HL-60 (cell line): ENCODE results near the gene ZBP1.

Source experiments
- DNase-seq, 2 experiments: peaks; one replicate each; pipeline ENCODE4 v3.0.0-alpha.2; 2010 to 2020; ENCODE audit warnings: low read depth in 1 of 2, low spot score in 1 of 2
- H3K27ac ChIP-seq: fragments of 250-450 bp; sonication (Bioruptor Pico); replicated peaks from 2 replicates; pipeline ENCODE4 v1.5.1; 2020; ENCODE audit warnings: mild to moderate bottlenecking, moderate library complexity
- H3K27me3 ChIP-seq: fragments of 250-450 bp; sonication (Bioruptor Pico); 2 replicates; pipeline ENCODE4 v1.5.1; 2021; ENCODE audit warnings: mild to moderate bottlenecking, moderate library complexity; ENCODE audit not compliant: insufficient read depth, poor library complexity, severe bottlenecking
- H3K4me3 ChIP-seq: replicated peaks from 2 replicates; pipeline ENCODE4 v1.5.1; 2011; ENCODE audit warnings: mild to moderate bottlenecking, control low read depth, low read length; ENCODE audit not compliant: insufficient read depth
- CTCF ChIP-seq: IDR thresholded peaks from one replicate; pipeline ENCODE4 v1.5.1; 2011; ENCODE audit warnings: low read length, control low read depth, inconsistent platforms; ENCODE audit not compliant: insufficient read depth
- GABPA ChIP-seq: IDR thresholded peaks from 2 replicates; pipeline ENCODE4 v1.6.1; 2012; ENCODE audit warnings: low read depth
- POLR2AphosphoS5 ChIP-seq: IDR thresholded peaks from 2 replicates; pipeline ENCODE4 v1.6.1; 2012; ENCODE audit warnings: low read depth
- REST ChIP-seq: IDR thresholded peaks from 2 replicates; pipeline ENCODE4 v1.6.1; 2012; ENCODE audit warnings: low read depth; ENCODE audit not compliant: insufficient replicate concordance
- SPI1 ChIP-seq: IDR thresholded peaks from 2 replicates; pipeline ENCODE4 v1.6.1; 2012; ENCODE audit warnings: low read depth, mild to moderate bottlenecking, borderline replicate concordance

The ZBP1 gene

GRCh38 chr20:57609086-57609841 is 11.0 kb downstream of the ZBP1 start:
- no peak overlapping the region for H3K27ac ChIP-seq
- H3K4me3 ChIP-seq = no peak overlapping the region
- peaks cover 8% of the 10 kb centered on the region for H3K27me3 ChIP-seq
- no peak for DNase-seq
- TF ChIP-seq GABPA (no peak), CTCF (no peak), REST (no peak), SPI1 (no peak), POLR2AphosphoS5 (no peak)

GRCh38 chr20:57608516-57608915 is 11.7 kb downstream of the ZBP1 start:
- peaks cover 8% of the 10 kb centered on the region for H3K27me3 ChIP-seq

GRCh38 chr20:57605878-57606277 is 14.3 kb downstream of the ZBP1 start:
- no peak for DNase-seq
- Histone ChIP-seq H3K27ac (no peak overlapping the region), H3K27me3 (peaks cover 8% of the 10 kb centered on the region), H3K4me3 (no peak overlapping the region)
- no peak for TF ChIP-seq GABPA
- no peak for TF ChIP-seq SPI1
- TF ChIP-seq POLR2AphosphoS5 = no peak
- TF ChIP-seq REST = no peak
- TF ChIP-seq CTCF = no peak

More at GRCh38 chr20:57608516-57608915, 11.7 kb downstream of the ZBP1 start:
- Histone ChIP-seq H3K4me3 (no peak overlapping the region), H3K27ac (no peak overlapping the region)
- DNase-seq = no peak
- TF ChIP-seq SPI1 = no peak

GRCh38 chr20:57605045-57605444 is 15.2 kb downstream of the ZBP1 start:
- no peak for DNase-seq
- Histone ChIP-seq H3K27ac (no peak overlapping the region), H3K27me3 (peaks cover 8% of the 10 kb centered on the region), H3K4me3 (no peak overlapping the region)
- TF ChIP-seq CTCF = no peak
- no peak for TF ChIP-seq REST
- TF ChIP-seq SPI1 = no peak
- TF ChIP-seq POLR2AphosphoS5 = no peak
- TF ChIP-seq GABPA = no peak
